Bronchial epithelial cell (primary cell): ENCODE results near the gene ATRAID. TPM values are rescaled to one million over a fixed set of nuclear protein-coding genes. Genes with fewer than 3 reads are reported as not detected.

Source experiments
- DNase-seq: peaks from one replicate; pipeline ENCODE4 v3.0.0-alpha.2; 2010; ENCODE audit warnings: low read depth
- FAIRE-seq: peaks from 2 replicates; lab custom pipeline; 2011; peaks lifted over from hg19 to GRCh38; lab: Jason Lieb, UNC
- H3K27me3 ChIP-seq: 2 replicates; pipeline ENCODE4 v1.5.1; 2011; ENCODE audit warnings: low read length; ENCODE audit not compliant: control insufficient read depth, insufficient read depth
- H3K36me3 ChIP-seq: 2 replicates; pipeline ENCODE4 v1.5.1; 2011; ENCODE audit warnings: low read length; ENCODE audit not compliant: control insufficient read depth, insufficient read depth
- H3K4me3 ChIP-seq: 2 replicates; pipeline ENCODE4 v1.5.1; 2011; ENCODE audit warnings: mild to moderate bottlenecking, low read depth, low read length, control low read depth
- total RNA-seq: library from RNA; depleted of rRNA; stranded (reverse); fragments of >200 nt; gene quantifications from 2 replicates; pipeline ENCODE4 v1.2.1, GENCODE V29; 2014
- TF ChIP-seq, protein P1 (sequence below): IDR thresholded peaks from 2 replicates; pipeline ENCODE4 v1.5.1; 2011; ENCODE audit warnings: mild to moderate bottlenecking, moderate library complexity, low read length, control low read depth, inconsistent platforms; ENCODE audit not compliant: insufficient read depth, severe bottlenecking

The ATRAID gene
- total RNA-seq, 1 donor from 2014 or later = 257 TPM

- TF ChIP-seq, protein P1, sequence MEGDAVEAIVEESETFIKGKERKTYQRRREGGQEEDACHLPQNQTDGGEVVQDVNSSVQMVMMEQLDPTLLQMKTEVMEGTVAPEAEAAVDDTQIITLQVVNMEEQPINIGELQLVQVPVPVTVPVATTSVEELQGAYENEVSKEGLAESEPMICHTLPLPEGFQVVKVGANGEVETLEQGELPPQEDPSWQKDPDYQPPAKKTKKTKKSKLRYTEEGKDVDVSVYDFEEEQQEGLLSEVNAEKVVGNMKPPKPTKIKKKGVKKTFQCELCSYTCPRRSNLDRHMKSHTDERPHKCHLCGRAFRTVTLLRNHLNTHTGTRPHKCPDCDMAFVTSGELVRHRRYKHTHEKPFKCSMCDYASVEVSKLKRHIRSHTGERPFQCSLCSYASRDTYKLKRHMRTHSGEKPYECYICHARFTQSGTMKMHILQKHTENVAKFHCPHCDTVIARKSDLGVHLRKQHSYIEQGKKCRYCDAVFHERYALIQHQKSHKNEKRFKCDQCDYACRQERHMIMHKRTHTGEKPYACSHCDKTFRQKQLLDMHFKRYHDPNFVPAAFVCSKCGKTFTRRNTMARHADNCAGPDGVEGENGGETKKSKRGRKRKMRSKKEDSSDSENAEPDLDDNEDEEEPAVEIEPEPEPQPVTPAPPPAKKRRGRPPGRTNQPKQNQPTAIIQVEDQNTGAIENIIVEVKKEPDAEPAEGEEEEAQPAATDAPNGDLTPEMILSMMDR = no peak
- DNase-seq (no peak), FAIRE-seq (no peak)
- H3K27me3 ChIP-seq = no peaks in the 10 kb centered on the region
- H3K36me3 ChIP-seq = peaks cover 8% of the 10 kb centered on the region
- H3K4me3 ChIP-seq = no peak overlapping the region
Observed at GRCh38 chr2:27214941-27215340, 3.1 kb downstream of the ATRAID start.

DNA sequence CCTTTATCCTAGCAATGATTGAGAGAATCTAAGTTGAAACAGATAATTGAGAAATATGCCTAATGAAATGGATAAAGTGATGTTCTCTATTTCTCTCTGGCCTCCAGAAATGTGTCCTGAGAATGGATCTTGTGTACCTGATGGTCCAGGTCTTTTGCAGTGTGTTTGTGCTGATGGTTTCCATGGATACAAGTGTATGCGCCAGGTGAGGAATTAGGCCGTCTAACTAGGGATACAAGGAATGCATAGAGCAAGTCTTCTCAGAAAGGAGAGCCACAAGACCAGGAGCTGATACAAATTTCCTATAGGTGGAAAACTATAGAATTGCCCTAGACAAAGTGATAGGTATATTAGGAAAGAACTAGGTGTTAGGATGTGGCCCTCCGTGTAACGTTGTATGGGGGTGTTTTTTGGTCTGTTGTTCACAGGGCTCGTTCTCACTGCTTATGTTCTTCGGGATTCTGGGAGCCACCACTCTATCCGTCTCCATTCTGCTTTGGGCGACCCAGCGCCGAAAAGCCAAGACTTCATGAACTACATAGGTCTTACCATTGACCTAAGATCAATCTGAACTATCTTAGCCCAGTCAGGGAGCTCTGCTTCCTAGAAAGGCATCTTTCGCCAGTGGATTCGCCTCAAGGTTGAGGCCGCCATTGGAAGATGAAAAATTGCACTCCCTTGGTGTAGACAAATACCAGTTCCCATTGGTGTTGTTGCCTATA lies 4.7 kb downstream of the ATRAID start:
- H3K36me3 ChIP-seq = peaks cover 14% of the 10 kb centered on the region
- TF ChIP-seq, protein P1 = no peak
- no peak for FAIRE-seq
- no peaks in the 10 kb centered on the region for H3K27me3 ChIP-seq
- DNase-seq = no peak
- H3K4me3 ChIP-seq = peak overlapping the region; percentile 87

- peak; percentile 67 for DNase-seq
- Histone ChIP-seq H3K36me3 (peaks cover 20% of the 10 kb centered on the region), H3K27me3 (no peaks in the 10 kb centered on the region), H3K4me3 (peak within 1 kb of the TSS; percentile 87)
- no peak for FAIRE-seq
- TF ChIP-seq, protein P1 = no peak
Observed at GRCh38 chr2:27217173-27218121, 5.6 kb downstream of the ATRAID start, which contains the start of gene CAD. CAD (plus strand) TSS chr2:27217369; CDS start chr2:27217552, 183 bp downstream.

GRCh38 chr2:27218614-27219013 lies 6.8 kb downstream of the ATRAID start:
- Histone ChIP-seq H3K36me3 (peaks cover 26% of the 10 kb centered on the region), H3K27me3 (no peaks in the 10 kb centered on the region), H3K4me3 (no peak overlapping the region)
- FAIRE-seq (no peak), DNase-seq (no peak)
- TF ChIP-seq, protein P1 = no peak

DNA sequence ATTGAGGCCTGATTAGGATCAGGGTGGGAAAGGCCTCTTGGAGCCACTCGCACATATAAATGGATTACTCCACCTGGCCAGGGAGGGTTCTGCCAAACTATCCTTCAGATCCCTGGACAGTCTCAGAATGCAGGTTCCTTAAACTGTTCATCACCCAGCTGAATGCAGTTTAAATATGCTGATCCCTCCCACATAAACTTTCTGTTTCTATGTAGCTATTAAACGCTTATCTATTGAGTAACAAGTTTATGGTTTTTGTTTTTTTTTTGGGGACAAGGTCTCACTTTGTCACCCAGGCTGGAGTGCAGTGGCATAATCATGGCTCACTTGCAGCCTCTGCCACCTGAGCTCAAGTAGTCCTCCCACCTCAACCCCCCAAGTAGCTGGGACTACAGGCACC lies 7.2 kb downstream of the ATRAID start:
- H3K27me3 ChIP-seq = no peaks in the 10 kb centered on the region
- DNase-seq = no peak
- TF ChIP-seq, protein P1 = no peak
- H3K4me3 ChIP-seq = no peak overlapping the region
- FAIRE-seq = no peak
- peaks cover 31% of the 10 kb centered on the region for H3K36me3 ChIP-seq
